ENCODE measurements around the gene FAM3C. TPM values are rescaled to one million over a fixed set of nuclear protein-coding genes. Genes with fewer than 3 reads are reported as not detected.

Gene FAM3C
- total and polyA plus RNA-seq, 12 donors = 17.1 to 138 (median 36.8) TPM

GRCh38 chr7:121337398-121337797, 58.7 kb downstream of the FAM3C start:
- Histone ChIP-seq H3K9me3 (replicated peaks in 1 of 3) (no peaks in the 10 kb centered on the region), H3K27me3 (peaks cover 19% of the 10 kb centered on the region), H3K4me3 (no peak overlapping the region), H3K27ac (no peak overlapping the region), H3K4me1 (replicated peaks in 1 of 2) (no peaks in the 10 kb centered on the region), H3K36me3 (replicated peaks in 1 of 2) (no peaks in the 10 kb centered on the region)
- 13 to 24% (median 22%) methylated on average over 3 of the region's 3 CpGs for WGBS, 4 donors
- no peak for TF ChIP-seq CTCF (IDR thresholded peaks at IDR 0.05)
- intact Hi-C loops (cut with DNase I) = no loop called here
- DNase-seq = no peak

GRCh38 chr7:121336579-121336978, 59.5 kb downstream of the FAM3C start:
- Histone ChIP-seq H3K36me3 (replicated peaks in 1 of 2) (no peaks in the 10 kb centered on the region), H3K4me1 (replicated peaks in 1 of 2) (no peaks in the 10 kb centered on the region), H3K27ac (no peak overlapping the region), H3K9me3 (replicated peaks in 1 of 3) (no peaks in the 10 kb centered on the region), H3K27me3 (peaks cover 27% of the 10 kb centered on the region), H3K4me3 (no peak overlapping the region)
- DNase-seq = no peak
- intact Hi-C loops (cut with DNase I) = no loop called here
- WGBS, 4 donors = 63 to 70% (median 68%) methylated on average over 3 of the region's 3 CpGs
- TF ChIP-seq POLR2A (IDR thresholded peaks at IDR 0.05) = no peak
- TF ChIP-seq CTCF (IDR thresholded peaks at IDR 0.05) = no peak

GRCh38 chr7:121334875-121335648, 61.0 kb downstream of the FAM3C start:
- Histone ChIP-seq H3K27me3 (peaks cover 41% of the 10 kb centered on the region), H3K27ac (no peak overlapping the region), H3K4me3 (no peak overlapping the region), H3K9me3 (replicated peaks in 1 of 3) (no peaks in the 10 kb centered on the region), H3K36me3 (replicated peaks in 1 of 2) (no peaks in the 10 kb centered on the region), H3K4me1 (replicated peaks in 1 of 2) (peaks cover 1 to 3% of the 10 kb centered on the region in 2 donors)
- intact Hi-C loops (cut with DNase I) = no loop called here
- WGBS, 4 donors = 84 to 86% (median 84%) methylated on average over 10 of the region's 10 CpGs
- no peak for TF ChIP-seq CTCF (IDR thresholded peaks at IDR 0.05)
- no peak for TF ChIP-seq POLR2A (IDR thresholded peaks at IDR 0.05)
- no peak for DNase-seq

GRCh38 chr7:121334376-121334775, 61.7 kb downstream of the FAM3C start:
- 95 to 98% (median 96%) methylated on average over 4 of the region's 4 CpGs for WGBS, 4 donors

GRCh38 chr7:121331574-121331973, 64.5 kb downstream of the FAM3C start:
- no peaks in the 10 kb centered on the region for H3K9me3 ChIP-seq (replicated peaks in 1 of 3)
- H3K36me3 ChIP-seq (replicated peaks in 1 of 2) = no peaks in the 10 kb centered on the region
- no peak overlapping the region for H3K4me3 ChIP-seq
- 61 to 77% (median 68%) methylated on average over 5 of the region's 5 CpGs for WGBS, 4 donors
- H3K27me3 ChIP-seq = peaks cover 69% of the 10 kb centered on the region
- no peak overlapping the region for H3K27ac ChIP-seq
- DNase-seq = no peak
- TF ChIP-seq CTCF (IDR thresholded peaks at IDR 0.05) = no peak
- no peak for TF ChIP-seq POLR2A (IDR thresholded peaks at IDR 0.05)
- intact Hi-C loops (cut with DNase I) = no loop called here
- H3K4me1 ChIP-seq (replicated peaks in 1 of 2) = peaks cover 10 to 11% of the 10 kb centered on the region in 2 donors

More at GRCh38 chr7:121334376-121334775, 61.7 kb downstream of the FAM3C start:
- Histone ChIP-seq H3K4me1 (replicated peaks in 1 of 2) (peaks cover 8 to 10% of the 10 kb centered on the region in 2 donors), H3K36me3 (replicated peaks in 1 of 2) (no peaks in the 10 kb centered on the region), H3K9me3 (replicated peaks in 1 of 3) (no peaks in the 10 kb centered on the region), H3K4me3 (no peak overlapping the region), H3K27ac (no peak overlapping the region), H3K27me3 (peaks cover 48% of the 10 kb centered on the region)
- intact Hi-C loops (cut with DNase I) = no loop called here
- no peak for TF ChIP-seq POLR2A (IDR thresholded peaks at IDR 0.05)
- DNase-seq = no peak
